DND-41 (cell line): ENCODE measurements around the gene DHRS11.

ENCODE experiments used
- EZH2 ChIP-seq: IDR thresholded peaks from 3 replicates; pipeline ENCODE4 v1.6.1; 2012; ENCODE audit warnings: borderline replicate concordance, low read depth, mild to moderate bottlenecking, moderate library complexity, low read length, inconsistent platforms; ENCODE audit not compliant: severe bottlenecking
- TF ChIP-seq, protein P1 (sequence below): IDR thresholded peaks from 2 replicates; pipeline ENCODE4 v1.5.1; 2012; ENCODE audit warnings: borderline replicate concordance, low read length, moderate library complexity, mild to moderate bottlenecking; ENCODE audit not compliant: poor library complexity, severe bottlenecking; ENCODE audit errors: extremely low read depth

GRCh38 chr17:36628576-36628975, 36.9 kb downstream of the DHRS11 start:
- TF ChIP-seq, protein P1, sequence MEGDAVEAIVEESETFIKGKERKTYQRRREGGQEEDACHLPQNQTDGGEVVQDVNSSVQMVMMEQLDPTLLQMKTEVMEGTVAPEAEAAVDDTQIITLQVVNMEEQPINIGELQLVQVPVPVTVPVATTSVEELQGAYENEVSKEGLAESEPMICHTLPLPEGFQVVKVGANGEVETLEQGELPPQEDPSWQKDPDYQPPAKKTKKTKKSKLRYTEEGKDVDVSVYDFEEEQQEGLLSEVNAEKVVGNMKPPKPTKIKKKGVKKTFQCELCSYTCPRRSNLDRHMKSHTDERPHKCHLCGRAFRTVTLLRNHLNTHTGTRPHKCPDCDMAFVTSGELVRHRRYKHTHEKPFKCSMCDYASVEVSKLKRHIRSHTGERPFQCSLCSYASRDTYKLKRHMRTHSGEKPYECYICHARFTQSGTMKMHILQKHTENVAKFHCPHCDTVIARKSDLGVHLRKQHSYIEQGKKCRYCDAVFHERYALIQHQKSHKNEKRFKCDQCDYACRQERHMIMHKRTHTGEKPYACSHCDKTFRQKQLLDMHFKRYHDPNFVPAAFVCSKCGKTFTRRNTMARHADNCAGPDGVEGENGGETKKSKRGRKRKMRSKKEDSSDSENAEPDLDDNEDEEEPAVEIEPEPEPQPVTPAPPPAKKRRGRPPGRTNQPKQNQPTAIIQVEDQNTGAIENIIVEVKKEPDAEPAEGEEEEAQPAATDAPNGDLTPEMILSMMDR = no peak
- TF ChIP-seq EZH2 = no peak
